ENCODE measurements around the gene CNOT3. TPM values are rescaled to one million over a fixed set of nuclear protein-coding genes. Genes with fewer than 3 reads are reported as not detected.
A peak's percentile ranks its signal among the peaks of the same experiment; 100 is the strongest.
"Not testable (repeated sequence)": the region's sequence is repeated elsewhere in the genome, so short reads cannot be mapped to it uniquely, and the experiment has no call there.

CNOT3 gene
- total and polyA plus RNA-seq, 9 donors, result 8.3 to 51.1 (median 36.0) TPM

GRCh38 chr19:54193011-54193410 lies 55.4 kb downstream of the CNOT3 start:
- Histone ChIP-seq H3K27me3 (ENCODE audit: control insufficient read depth, insufficient read depth, low read length) (no peaks in the 10 kb centered on the region), H3K4me3 (ENCODE audit: low read length) (no peak overlapping the region), H3K4me1 (ENCODE audit: control insufficient read depth, insufficient read depth, low read length) (peaks cover 20% of the 10 kb centered on the region), H3K36me3 (ENCODE audit: control insufficient read depth, insufficient read depth, low read length) (peaks cover 28% of the 10 kb centered on the region), H3K9me3 (replicated peaks; ENCODE audit: control insufficient read depth, low read depth, low read length) (no peaks in the 10 kb centered on the region), H3K27ac (ENCODE audit: low read length) (no peak overlapping the region)
- DNase-seq, result no peak
- WGBS (ENCODE audit: insufficient coverage), result 79% methylated on average over 10 of the region's 11 CpGs

DNA sequence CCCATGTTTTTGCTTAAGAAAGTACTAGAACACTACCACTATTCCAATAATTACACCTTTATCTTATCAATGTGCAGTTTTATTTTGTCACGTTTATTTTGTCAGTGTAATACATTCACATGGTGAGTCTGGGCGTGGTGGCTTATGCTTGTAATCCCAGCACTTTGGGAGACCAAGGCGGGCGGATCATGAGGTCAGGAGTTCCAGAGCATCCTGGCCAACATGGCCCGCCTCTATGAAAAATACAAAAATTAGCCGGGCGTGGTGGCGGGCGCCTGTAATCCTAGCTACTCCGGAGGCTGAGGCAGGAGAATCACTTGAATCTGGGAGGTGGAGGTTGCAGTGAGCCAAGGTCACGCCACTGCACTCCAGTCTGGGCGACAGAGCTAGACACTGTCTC lies 56.9 kb downstream of the CNOT3 start:
- WGBS (ENCODE audit: insufficient coverage), result 95% methylated on average over 7 of the region's 12 CpGs
- not testable (repeated sequence) for H3K27me3 ChIP-seq (ENCODE audit: control insufficient read depth, insufficient read depth, low read length); DNase-seq

DNA sequence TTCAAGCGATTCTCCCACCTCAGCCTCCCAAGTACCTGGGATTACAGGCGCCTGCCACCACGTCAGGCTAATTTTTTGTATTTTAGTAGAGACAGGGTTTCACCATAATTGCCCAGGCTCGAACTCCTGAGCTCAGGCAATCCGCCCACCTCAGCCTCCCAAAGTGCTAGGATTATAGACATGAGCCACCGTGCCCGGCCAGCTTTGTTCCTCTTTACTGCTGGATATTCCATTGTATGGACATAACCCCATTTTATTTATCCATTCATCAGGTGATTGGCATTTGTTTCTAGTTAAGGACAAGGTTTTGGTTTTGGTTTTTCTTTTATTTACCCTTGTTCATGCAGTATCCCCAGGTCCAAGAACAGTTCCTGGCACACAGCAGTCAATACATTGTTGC lies 59.0 kb downstream of the CNOT3 start:
- 92% methylated on average over 2 of the region's 7 CpGs for WGBS (ENCODE audit: insufficient coverage)
- Histone ChIP-seq H3K27me3 (ENCODE audit: control insufficient read depth, insufficient read depth, low read length) (no peaks in the 10 kb centered on the region), H3K4me3 (ENCODE audit: low read length) (no peak overlapping the region), H3K9me3 (replicated peaks; ENCODE audit: control insufficient read depth, low read depth, low read length) (no peaks in the 10 kb centered on the region), H3K36me3 (ENCODE audit: control insufficient read depth, insufficient read depth, low read length) (peaks cover 34% of the 10 kb centered on the region), H3K4me1 (ENCODE audit: control insufficient read depth, insufficient read depth, low read length) (peaks cover 12% of the 10 kb centered on the region), H3K27ac (ENCODE audit: low read length) (no peak overlapping the region)
- DNase-seq, result no peak

More for the DNA sequence above, 56.9 kb downstream of the CNOT3 start:
- H3K9me3 ChIP-seq (replicated peaks; ENCODE audit: control insufficient read depth, low read depth, low read length); H3K27ac ChIP-seq (ENCODE audit: low read length); H3K4me3 ChIP-seq (ENCODE audit: low read length): not testable (repeated sequence)
- peaks cover 11% of the 10 kb centered on the region for H3K4me1 ChIP-seq (ENCODE audit: control insufficient read depth, insufficient read depth, low read length)
- peaks cover 29% of the 10 kb centered on the region for H3K36me3 ChIP-seq (ENCODE audit: control insufficient read depth, insufficient read depth, low read length)

GRCh38 chr19:54197121-54197520 lies 59.6 kb downstream of the CNOT3 start:
- no peak overlapping the region for H3K4me3 ChIP-seq (ENCODE audit: low read length)
- peaks cover 12% of the 10 kb centered on the region for H3K4me1 ChIP-seq (ENCODE audit: control insufficient read depth, insufficient read depth, low read length)
- no peaks in the 10 kb centered on the region for H3K27me3 ChIP-seq (ENCODE audit: control insufficient read depth, insufficient read depth, low read length)
- H3K36me3 ChIP-seq (ENCODE audit: control insufficient read depth, insufficient read depth, low read length), result peaks cover 39% of the 10 kb centered on the region
- 92% methylated on average over 2 of the region's 3 CpGs for WGBS (ENCODE audit: insufficient coverage)
- no peak for DNase-seq
- H3K27ac ChIP-seq (ENCODE audit: low read length), result no peak overlapping the region
- H3K9me3 ChIP-seq (replicated peaks; ENCODE audit: control insufficient read depth, low read depth, low read length), result no peaks in the 10 kb centered on the region

GRCh38 chr19:54199401-54199800 lies 61.8 kb downstream of the CNOT3 start:
- 97% methylated on average over 9 of the region's 16 CpGs for WGBS (ENCODE audit: insufficient coverage)
- peaks cover 43% of the 10 kb centered on the region for H3K36me3 ChIP-seq (ENCODE audit: control insufficient read depth, insufficient read depth, low read length)
- H3K4me1 ChIP-seq (ENCODE audit: control insufficient read depth, insufficient read depth, low read length), result peaks cover 24% of the 10 kb centered on the region
- no peak for DNase-seq
- no peak overlapping the region for H3K4me3 ChIP-seq (ENCODE audit: low read length)
- no peak overlapping the region for H3K27ac ChIP-seq (ENCODE audit: low read length)
- H3K9me3 ChIP-seq (replicated peaks; ENCODE audit: control insufficient read depth, low read depth, low read length), result no peaks in the 10 kb centered on the region
- no peaks in the 10 kb centered on the region for H3K27me3 ChIP-seq (ENCODE audit: control insufficient read depth, insufficient read depth, low read length)

DNA sequence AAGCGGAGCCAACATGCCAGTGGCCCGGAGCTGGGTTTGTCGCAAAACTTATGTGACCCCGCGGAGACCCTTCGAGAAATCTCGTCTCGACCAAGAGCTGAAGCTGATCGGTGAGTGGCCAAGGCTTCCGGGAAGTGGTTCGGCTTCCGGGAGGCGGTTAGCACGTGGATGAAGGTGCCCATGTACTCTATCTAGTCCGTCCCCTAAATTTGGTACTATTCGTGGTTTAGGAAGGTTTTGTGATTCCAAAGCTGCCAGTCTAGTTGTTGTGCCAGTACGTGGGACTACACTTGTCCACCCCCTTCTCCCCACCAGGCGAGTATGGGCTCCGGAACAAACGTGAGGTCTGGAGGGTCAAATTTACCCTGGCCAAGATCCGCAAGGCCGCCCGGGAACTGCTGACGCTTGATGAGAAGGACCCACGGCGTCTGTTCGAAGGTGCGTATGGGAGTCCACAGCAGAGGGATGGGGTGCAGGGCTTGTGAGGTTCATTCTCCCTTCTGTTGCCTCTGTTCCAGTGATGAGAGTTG lies 63.7 kb downstream of the CNOT3 start:
- H3K4me1 ChIP-seq (ENCODE audit: control insufficient read depth, insufficient read depth, low read length), result peaks cover 29% of the 10 kb centered on the region
- 5% methylated on average over 26 of the region's 28 CpGs for WGBS (ENCODE audit: insufficient coverage)
- peaks cover 56% of the 10 kb centered on the region for H3K36me3 ChIP-seq (ENCODE audit: control insufficient read depth, insufficient read depth, low read length)
- peak overlapping the region; percentile 57 for H3K4me3 ChIP-seq (ENCODE audit: low read length)
- no peak for DNase-seq
- H3K9me3 ChIP-seq (replicated peaks; ENCODE audit: control insufficient read depth, low read depth, low read length), result no peaks in the 10 kb centered on the region
- H3K27me3 ChIP-seq (ENCODE audit: control insufficient read depth, insufficient read depth, low read length), result no peaks in the 10 kb centered on the region
- H3K27ac ChIP-seq (ENCODE audit: low read length), result peak overlapping the region; percentile 96

DNA sequence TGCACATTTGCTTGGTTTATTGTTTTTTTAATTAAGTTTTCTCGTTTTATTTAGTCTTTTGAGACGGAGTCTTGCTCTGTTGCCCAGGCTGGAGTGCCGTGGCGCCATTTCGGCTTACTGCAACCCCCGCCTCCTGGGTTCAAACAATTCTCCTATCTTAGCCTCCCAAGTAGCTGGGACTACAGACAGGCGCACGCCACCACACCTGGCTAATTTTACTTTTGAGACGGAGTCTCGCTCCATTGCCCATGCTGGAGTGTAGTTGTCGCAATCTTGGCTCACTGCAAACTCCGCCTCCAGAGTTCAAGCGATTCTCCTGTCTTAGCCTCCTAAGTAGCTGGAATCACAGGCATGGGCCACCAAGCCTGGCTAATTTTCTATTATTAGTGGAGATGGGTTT lies 64.4 kb downstream of the CNOT3 start:
- 75% methylated on average over 12 of the region's 13 CpGs for WGBS (ENCODE audit: insufficient coverage)
- Histone ChIP-seq H3K27me3 (ENCODE audit: control insufficient read depth, insufficient read depth, low read length) (no peaks in the 10 kb centered on the region), H3K9me3 (replicated peaks; ENCODE audit: control insufficient read depth, low read depth, low read length) (no peaks in the 10 kb centered on the region), H3K4me3 (ENCODE audit: low read length) (peak overlapping the region; percentile 57), H3K4me1 (ENCODE audit: control insufficient read depth, insufficient read depth, low read length) (peaks cover 30% of the 10 kb centered on the region), H3K36me3 (ENCODE audit: control insufficient read depth, insufficient read depth, low read length) (peaks cover 62% of the 10 kb centered on the region), H3K27ac (ENCODE audit: low read length) (no peak overlapping the region)
- no peak for DNase-seq

DNA sequence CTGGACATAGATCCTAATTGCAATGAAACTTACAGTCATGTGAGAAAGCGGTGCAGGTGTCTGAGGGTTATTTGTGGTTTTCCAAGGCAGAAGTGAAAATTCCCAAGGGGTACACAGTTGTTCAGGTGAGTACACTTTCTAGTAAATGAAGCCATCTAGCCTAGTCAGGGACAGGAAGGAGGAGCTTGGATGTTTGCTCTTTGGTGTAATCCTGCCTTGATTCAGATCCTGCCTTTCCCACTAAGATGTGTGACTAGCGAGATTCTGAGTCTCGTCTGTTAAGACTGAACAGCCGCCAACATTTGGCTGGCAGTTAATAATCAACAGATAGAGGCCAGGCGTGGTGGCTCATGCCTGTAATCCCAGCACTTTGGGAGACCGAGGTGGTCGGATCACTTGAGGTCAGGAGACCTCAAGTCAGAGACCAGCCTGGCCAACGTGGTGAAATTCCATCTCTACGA lies 65.6 kb downstream of the CNOT3 start:
- H3K27ac ChIP-seq (ENCODE audit: low read length), result no peak overlapping the region
- 59% methylated on average over 6 of the region's 9 CpGs for WGBS (ENCODE audit: insufficient coverage)
- H3K9me3 ChIP-seq (replicated peaks; ENCODE audit: control insufficient read depth, low read depth, low read length), result no peaks in the 10 kb centered on the region
- DNase-seq, result no peak
- no peak overlapping the region for H3K4me3 ChIP-seq (ENCODE audit: low read length)
- peaks cover 70% of the 10 kb centered on the region for H3K36me3 ChIP-seq (ENCODE audit: control insufficient read depth, insufficient read depth, low read length)
- H3K4me1 ChIP-seq (ENCODE audit: control insufficient read depth, insufficient read depth, low read length), result peaks cover 37% of the 10 kb centered on the region
- H3K27me3 ChIP-seq (ENCODE audit: control insufficient read depth, insufficient read depth, low read length), result no peaks in the 10 kb centered on the region

- H3K27ac ChIP-seq (ENCODE audit: low read length), result no peak overlapping the region
- no peak overlapping the region for H3K4me3 ChIP-seq (ENCODE audit: low read length)
- no peak for DNase-seq
- peaks cover 54% of the 10 kb centered on the region for H3K4me1 ChIP-seq (ENCODE audit: control insufficient read depth, insufficient read depth, low read length)
- no peaks in the 10 kb centered on the region for H3K9me3 ChIP-seq (replicated peaks; ENCODE audit: control insufficient read depth, low read depth, low read length)
- no peaks in the 10 kb centered on the region for H3K27me3 ChIP-seq (ENCODE audit: control insufficient read depth, insufficient read depth, low read length)
- 85% methylated on average over 3 of the region's 4 CpGs for WGBS (ENCODE audit: insufficient coverage)
- H3K36me3 ChIP-seq (ENCODE audit: control insufficient read depth, insufficient read depth, low read length), result peaks cover 78% of the 10 kb centered on the region
Observed at GRCh38 chr19:54204767-54205468, 67.4 kb downstream of the CNOT3 start.
